Neural progenitor cell (in vitro differentiated cells): ENCODE results near the gene RUSC1.

ENCODE experiments used
- CTCF ChIP-seq: fragments of 200-600 bp; sonication (generic); IDR thresholded peaks from 2 replicates; pipeline ENCODE4 v1.5.1; 2017; ENCODE audit warnings: antibody characterized with exemption, mild to moderate bottlenecking
- EZH2 ChIP-seq: fragments of 200-600 bp; sonication (generic); IDR thresholded peaks from 2 replicates; pipeline ENCODE4 v1.6.1; 2017; ENCODE audit warnings: antibody characterized with exemption, mild to moderate bottlenecking, moderate library complexity
- EZH2phosphoT487 ChIP-seq: fragments of 200-600 bp; sonication (generic); IDR thresholded peaks from 2 replicates; pipeline ENCODE4 v1.6.1; 2017; ENCODE audit warnings: antibody characterized with exemption

- no peak for TF ChIP-seq EZH2
- peak; percentile 52 for TF ChIP-seq CTCF
- no peak for TF ChIP-seq EZH2phosphoT487
These were observed 13.4 kb upstream of the RUSC1 start for GRCh38 chr1:155307247-155307740.
